SK-N-SH (cell line): Measurements from ENCODE around the gene SSBP2. TPM values are rescaled to one million over a fixed set of nuclear protein-coding genes. Genes with fewer than 3 reads are reported as not detected.

Experiments
- CTCF ChIA-PET: fragments of 300-600, 350-600 bp; formaldehyde crosslinking; extraction: SDS; loops from one replicate; lab custom pipeline; 2021; lab: Yijun Ruan, JAX
- POLR2A ChIA-PET: fragments of 350-600 bp; sonication (Branson Sonifier 250); formaldehyde crosslinking; extraction: SDS; loops from one replicate; lab custom pipeline; 2020; ENCODE audit warnings: antibody characterized with exemption, inconsistent platforms; lab: Yijun Ruan, JAX
- DNase-seq: peaks from one replicate; pipeline ENCODE4 v3.0.0; 2012
- H2AFZ ChIP-seq: fragments of 200-600 bp; sonication (generic); 2 replicates; pipeline ENCODE4 v1.8.1; 2016; ENCODE audit warnings: antibody characterized with exemption, mild to moderate bottlenecking, low read depth
- H3F3A ChIP-seq: fragments of 200-600 bp; sonication (generic); replicated peaks from 2 replicates; pipeline ENCODE3; 2016; ENCODE audit warnings: antibody characterized with exemption, mild to moderate bottlenecking; ENCODE audit not compliant: insufficient read depth
- H3K27ac ChIP-seq, 2 experiments: fragments of 200-500 bp in 1 of 2; fragments of 200-600 bp in 1 of 2; sonication (Bioruptor generic) in 1 of 2; sonication (generic), shearing (Covaris generic) in 1 of 2; 2 replicates each; pipeline versions ENCODE4 v1.5.1 to v1.6.1; 2014 to 2016; ENCODE audit warnings: low read depth in 2 of 2, inconsistent platforms in 1 of 2, low read length in 1 of 2, mild to moderate bottlenecking in 1 of 2, mixed read lengths in 1 of 2
- H3K27me3 ChIP-seq: fragments of 200-600 bp; sonication (generic), shearing (Covaris generic); 2 replicates; pipeline ENCODE4 v1.6.1; 2016; ENCODE audit warnings: mixed run types; ENCODE audit not compliant: insufficient read depth
- H3K36me3 ChIP-seq, 2 experiments: fragments of 200-500 bp in 1 of 2; fragments of 200-600 bp in 1 of 2; sonication (Bioruptor generic) in 1 of 2; sonication (generic) in 1 of 2; replicated peaks in 1 of 2; 2 replicates each; pipeline versions ENCODE3 to v1.5.1; 2014 to 2016; ENCODE audit warnings: low read length in 1 of 2, mild to moderate bottlenecking in 1 of 2; ENCODE audit not compliant: insufficient read depth in 2 of 2, control insufficient read depth in 1 of 2
- H3K4me1 ChIP-seq, 2 experiments: fragments of 200-500 bp in 1 of 2; fragments of 200-600 bp in 1 of 2; sonication (Bioruptor generic) in 1 of 2; sonication (generic), shearing (Covaris generic) in 1 of 2; 2 replicates each; pipeline versions ENCODE4 v1.5.1 to v1.6.1; 2014 to 2016; ENCODE audit warnings: low read depth in 1 of 2, low read length in 1 of 2, mixed run types in 1 of 2; ENCODE audit not compliant: insufficient read depth in 2 of 2, control insufficient read depth in 1 of 2
- H3K4me2 ChIP-seq: fragments of 200-600 bp; sonication (generic), shearing (Covaris generic); 2 replicates; pipeline ENCODE4 v1.6.1; 2017; ENCODE audit warnings: mixed run types
- H3K4me3 ChIP-seq, 2 experiments: fragments of 200-500 bp in 1 of 2; fragments of 200-600 bp in 1 of 2; sonication (Bioruptor generic) in 1 of 2; sonication (generic), shearing (Covaris generic) in 1 of 2; 2 replicates each; pipeline versions ENCODE4 v1.5.1 to v1.8.1; 2014 to 2016; ENCODE audit warnings: low read depth in 2 of 2, inconsistent platforms in 1 of 2, low read length in 1 of 2, mild to moderate bottlenecking in 1 of 2, mixed read lengths in 1 of 2, moderate library complexity in 1 of 2
- H3K79me2 ChIP-seq: fragments of 200-600 bp; sonication (generic); 2 replicates; pipeline ENCODE4 v1.8.1; 2017; ENCODE audit warnings: mild to moderate bottlenecking; ENCODE audit not compliant: insufficient read depth
- H3K9ac ChIP-seq: fragments of 200-600 bp; sonication (generic); 2 replicates; pipeline ENCODE4 v1.6.1; 2017; ENCODE audit warnings: mixed run types
- H3K9me2 ChIP-seq: fragments of 200-600 bp; sonication (generic); 2 replicates; pipeline ENCODE4 v1.6.1; 2017; ENCODE audit warnings: mixed run types
- H3K9me3 ChIP-seq: fragments of 200-600 bp; sonication (generic); 2 replicates; pipeline ENCODE4 v1.6.1; 2017; ENCODE audit warnings: mixed run types, mild to moderate bottlenecking, moderate library complexity
- H4K20me1 ChIP-seq: fragments of 200-600 bp; sonication (generic); 2 replicates; pipeline ENCODE4 v1.6.1; 2017; ENCODE audit warnings: mild to moderate bottlenecking, mixed run types; ENCODE audit not compliant: insufficient read depth
- CHD2 ChIP-seq: fragments of 150-350 bp; IDR thresholded peaks from 2 replicates; pipeline ENCODE4 v1.6.1; 2018; ENCODE audit warnings: low read length; ENCODE audit not compliant: partially characterized antibody
- ELF1 ChIP-seq: IDR thresholded peaks from 2 replicates; pipeline ENCODE4 v1.4.0; 2012
- GATA2 ChIP-seq: sonication (generic); formaldehyde crosslinking; IDR thresholded peaks from 2 replicates; pipeline ENCODE4 v1.5.0; 2020; ENCODE audit warnings: mild to moderate bottlenecking, missing genetic modification reagents
- MEF2A ChIP-seq: IDR thresholded peaks from 2 replicates; pipeline ENCODE4 v1.4.0; 2012; ENCODE audit warnings: low read depth, borderline replicate concordance
- NFIC ChIP-seq: IDR thresholded peaks from 2 replicates; pipeline ENCODE4 v1.4.0; 2012; ENCODE audit warnings: borderline replicate concordance
- NRF1 ChIP-seq: IDR thresholded peaks from 2 replicates; pipeline ENCODE4 v1.6.1; 2012; ENCODE audit warnings: low read depth, mild to moderate bottlenecking, low read length
- PBX3 ChIP-seq: IDR thresholded peaks from 2 replicates; pipeline ENCODE4; 2012
- POLR2AphosphoS5 ChIP-seq: IDR thresholded peaks from 2 replicates; pipeline ENCODE4 v1.6.1; 2012; ENCODE audit warnings: low read depth, low read length
- RAD21 ChIP-seq: IDR thresholded peaks from 2 replicates; pipeline ENCODE4 v1.6.1; 2012; ENCODE audit warnings: mild to moderate bottlenecking, low read length
- RFX5 ChIP-seq: IDR thresholded peaks from 2 replicates; pipeline ENCODE4 v1.6.1; 2012; ENCODE audit warnings: mild to moderate bottlenecking, improper control_type of control experiment, low read length
- ZBTB33 ChIP-seq: IDR thresholded peaks from 2 replicates; pipeline ENCODE4 v1.4.0; 2012; ENCODE audit warnings: low read depth, borderline replicate concordance
- WGBS: methylation state at CpG from one replicate; pipeline ENCODE4 v1.1.6; 2017; ENCODE audit warnings: low lambda C conversion rate; 5-methylcytosine and 5-hydroxymethylcytosine counted together
- polyA plus RNA-seq, 3 experiments: library from polyadenylated mRNA; depleted of rRNA; stranded (reverse); fragments of >200 nt; gene quantifications; 2 replicates each; pipeline ENCODE4 v1.2.3, GENCODE V29; 2012

The SSBP2 gene
- polyA plus RNA-seq, 1 of the 3 experiments (the other 2 are of a cell fraction): 35.3 TPM

GRCh38 chr5:81577091-81577490, 173.8 kb downstream of the SSBP2 start:
- 86% methylated on average over 3 of the region's 3 CpGs for WGBS
- Histone ChIP-seq H3K4me1 (peaks cover 13 to 15% of the 10 kb centered on the region in 2 experiments; a peak in 2 of 4 replicates), H3K9me3 (no peaks in the 10 kb centered on the region), H4K20me1 (no peaks in the 10 kb centered on the region), H3K27me3 (no peaks in the 10 kb centered on the region), H3K9me2 (no peaks in the 10 kb centered on the region), H3K9ac (no peak overlapping the region), H3F3A (no peaks in the 10 kb centered on the region), H2AFZ (no peak overlapping the region), H3K36me3 (peaks cover 0 to 5% of the 10 kb centered on the region in 2 experiments), H3K27ac (no peak overlapping the region), H3K4me3 (no peak overlapping the region), H3K79me2 (no peaks in the 10 kb centered on the region), H3K4me2 (no peak overlapping the region)
- CTCF ChIA-PET: no interaction called here
- no peak for TF ChIP-seq RFX5
- TF ChIP-seq MEF2A: no peak
- POLR2A ChIA-PET: no interaction called here
- DNase-seq: no peak

- POLR2A ChIA-PET: no interaction called here
Measured at GRCh38 chr5:81575924-81576323, 175.0 kb downstream of the SSBP2 start.

GRCh38 chr5:81572201-81572600, 178.7 kb downstream of the SSBP2 start:
- Histone ChIP-seq H3K36me3 (peaks cover 0 to 6% of the 10 kb centered on the region in 2 experiments), H2AFZ (no peak overlapping the region)
- no peak for TF ChIP-seq RFX5
- no peak for TF ChIP-seq POLR2AphosphoS5
- no peak for TF ChIP-seq ZBTB33
- TF ChIP-seq CHD2: no peak
- TF ChIP-seq NRF1: no peak
- no peak for TF ChIP-seq MEF2A
- TF ChIP-seq RAD21: no peak
- TF ChIP-seq GATA2 (CRISPR knock-in tag): no peak
- TF ChIP-seq NFIC: no peak
- TF ChIP-seq, all 33 proteins: peak for 0
- Histone ChIP-seq H3K9me2 (no peaks in the 10 kb centered on the region), H4K20me1 (no peaks in the 10 kb centered on the region), H3K27ac (no peak overlapping the region), H3K27me3 (no peaks in the 10 kb centered on the region), H3K4me1 (peaks cover 0 to 13% of the 10 kb centered on the region in 2 experiments; a peak in 2 of 4 replicates), H3K4me3 (no peak overlapping the region), H3K4me2 (no peak overlapping the region), H3F3A (no peaks in the 10 kb centered on the region), H3K9ac (no peak overlapping the region), H3K9me3 (no peaks in the 10 kb centered on the region), H3K79me2 (no peaks in the 10 kb centered on the region)
- CTCF ChIA-PET: no interaction called here
- DNase-seq: no peak
- POLR2A ChIA-PET: no interaction called here

More at GRCh38 chr5:81575924-81576323, 175.0 kb downstream of the SSBP2 start:
- Histone ChIP-seq H3K27me3 (no peaks in the 10 kb centered on the region), H3K27ac (no peak overlapping the region), H3F3A (no peaks in the 10 kb centered on the region), H3K9me3 (no peaks in the 10 kb centered on the region), H3K36me3 (peaks cover 0 to 6% of the 10 kb centered on the region in 2 experiments), H3K79me2 (no peaks in the 10 kb centered on the region), H4K20me1 (no peaks in the 10 kb centered on the region), H3K9ac (no peak overlapping the region), H2AFZ (no peak overlapping the region), H3K4me1 (peaks cover 13 to 18% of the 10 kb centered on the region in 2 experiments; a peak in 2 of 4 replicates), H3K9me2 (no peaks in the 10 kb centered on the region), H3K4me3 (no peak overlapping the region), H3K4me2 (no peak overlapping the region)
- no peak for TF ChIP-seq PBX3
- TF ChIP-seq ELF1: no peak
- CTCF ChIA-PET: no interaction called here
- DNase-seq: no peak
- WGBS: 81% methylated on average over 1 of the region's 1 CpG
